ENCODE results near the gene GRM3. TPM values are rescaled to one million over a fixed set of nuclear protein-coding genes. Genes with fewer than 3 reads are reported as not detected.

The GRM3 gene
- polyA plus RNA-seq, 1 experiment = not detected

GRCh38 chr7:86784765-86785164 is 141.1 kb downstream of the GRM3 start:
- no peak for TF ChIP-seq CTCF (IDR thresholded peaks at IDR 0.05; ENCODE audit: insufficient read depth, low read depth, low read length)
- Histone ChIP-seq H3K27me3 (ENCODE audit: control insufficient read depth, insufficient read depth, low read length) (no peaks in the 10 kb centered on the region), H3K4me3 (ENCODE audit: low read depth, low read length) (no peak overlapping the region), H3K36me3 (ENCODE audit: control insufficient read depth, insufficient read depth, low read length) (no peaks in the 10 kb centered on the region)
- ChIA-PET POLR2A (no interaction called here), CTCF (no interaction called here)
- DNase-seq (ENCODE audit: low read depth) = no peak

- no peak for DNase-seq (ENCODE audit: low read depth)
- CTCF ChIA-PET = no interaction called here
- no peak for TF ChIP-seq CTCF (IDR thresholded peaks at IDR 0.05; ENCODE audit: insufficient read depth, low read depth, low read length)
- Histone ChIP-seq H3K4me3 (ENCODE audit: low read depth, low read length) (no peak overlapping the region), H3K27me3 (ENCODE audit: control insufficient read depth, insufficient read depth, low read length) (no peaks in the 10 kb centered on the region), H3K36me3 (ENCODE audit: control insufficient read depth, insufficient read depth, low read length) (no peaks in the 10 kb centered on the region)
- POLR2A ChIA-PET = no interaction called here
These were observed 141.9 kb downstream of the GRM3 start for GRCh38 chr7:86785641-86786040.

GRCh38 chr7:86786376-86786775 is 142.7 kb downstream of the GRM3 start:
- POLR2A ChIA-PET = no interaction called here
- Histone ChIP-seq H3K4me3 (ENCODE audit: low read depth, low read length) (no peak overlapping the region), H3K27me3 (ENCODE audit: control insufficient read depth, insufficient read depth, low read length) (no peaks in the 10 kb centered on the region), H3K36me3 (ENCODE audit: control insufficient read depth, insufficient read depth, low read length) (no peaks in the 10 kb centered on the region)
- DNase-seq (ENCODE audit: low read depth) = no peak
- no peak for TF ChIP-seq CTCF (IDR thresholded peaks at IDR 0.05; ENCODE audit: insufficient read depth, low read depth, low read length)
- CTCF ChIA-PET = no interaction called here

GRCh38 chr7:86788948-86789347 is 145.2 kb downstream of the GRM3 start:
- DNase-seq (ENCODE audit: low read depth) = no peak
- no peaks in the 10 kb centered on the region for H3K36me3 ChIP-seq (ENCODE audit: control insufficient read depth, insufficient read depth, low read length)
- TF ChIP-seq CTCF (IDR thresholded peaks at IDR 0.05; ENCODE audit: insufficient read depth, low read depth, low read length) = no peak
- POLR2A ChIA-PET = no interaction called here
- H3K4me3 ChIP-seq (ENCODE audit: low read depth, low read length) = no peak overlapping the region
- CTCF ChIA-PET = no interaction called here
- no peaks in the 10 kb centered on the region for H3K27me3 ChIP-seq (ENCODE audit: control insufficient read depth, insufficient read depth, low read length)

- H3K27me3 ChIP-seq (ENCODE audit: control insufficient read depth, insufficient read depth, low read length) = no peaks in the 10 kb centered on the region
- ChIA-PET CTCF (no interaction called here), POLR2A (no interaction called here)
- no peak overlapping the region for H3K4me3 ChIP-seq (ENCODE audit: low read depth, low read length)
- DNase-seq (ENCODE audit: low read depth) = no peak
- TF ChIP-seq CTCF (IDR thresholded peaks at IDR 0.05; ENCODE audit: insufficient read depth, low read depth, low read length) = no peak
- no peaks in the 10 kb centered on the region for H3K36me3 ChIP-seq (ENCODE audit: control insufficient read depth, insufficient read depth, low read length)
These were observed 146.7 kb downstream of the GRM3 start for GRCh38 chr7:86790383-86790782.
